HepG2 (cell line): Measurements from ENCODE around the gene LIME1. TPM values are rescaled to one million over a fixed set of nuclear protein-coding genes. Genes with fewer than 3 reads are reported as not detected.

Experiments
- ATAC-seq: fragments of 200-7000 bp; cut with Tn5 transposase; 3 replicates; pipeline ENCODE4 v1.9.1; 2020; ENCODE audit warnings: mild to moderate bottlenecking, moderate library complexity
- BruUV-seq: library from RNA; stranded (reverse); fragments of 400-500 nt; replicated peaks from 2 replicates; lab custom pipeline; 2021; lab: Mats Ljungman, UMichigan
- CTCF ChIA-PET: fragments of 300-600 bp; formaldehyde crosslinking; extraction: SDS; loops from one replicate; lab custom pipeline; 2021; ENCODE audit warnings: low total read pairs, inconsistent platforms, low intra/inter-chr PET ratio; lab: Yijun Ruan, JAX
- POLR2A ChIA-PET: fragments of 350-600 bp; sonication (Branson Sonifier 250); formaldehyde crosslinking; loops from one replicate; lab custom pipeline; 2020; ENCODE audit warnings: antibody characterized with exemption, inconsistent platforms; lab: Yijun Ruan, JAX
- DNase-seq: peaks from one replicate; pipeline ENCODE4 v3.0.0-alpha.2; 2015; ENCODE audit warnings: low spot score
- FAIRE-seq: peaks from 3 replicates; lab custom pipeline; 2011; peaks lifted over from hg19 to GRCh38; lab: Jason Lieb, UNC
- H2AFZ ChIP-seq: one replicate; pipeline ENCODE4 v1.6.1; 2011; ENCODE audit warnings: low read length, inconsistent platforms
- H3K27ac ChIP-seq: fragments of 300-600 bp; 3 replicates; pipeline ENCODE4 v1.8.0; 2011; ENCODE audit warnings: mixed run types, mild to moderate bottlenecking, mixed read lengths, low read length, inconsistent platforms; ENCODE audit not compliant: insufficient read depth; ENCODE audit errors: extremely low read length
- H3K27me3 ChIP-seq, 2 experiments: fragments of 200-600 bp in 1 of 2; 2 replicates in 1 of 2; 3 replicates in 1 of 2; pipeline versions ENCODE4 v1.6.0 to v1.8.0; 2011; ENCODE audit warnings: low read length in 2 of 2, mild to moderate bottlenecking in 2 of 2, moderate library complexity in 2 of 2, inconsistent platforms in 1 of 2; ENCODE audit not compliant: insufficient read depth in 2 of 2, control insufficient read depth in 1 of 2
- H3K36me3 ChIP-seq, 2 experiments: fragments of 200-600 bp in 1 of 2; replicated peaks in 1 of 2; 2 replicates in 1 of 2; 3 replicates in 1 of 2; pipeline versions ENCODE4 v1.5.1 to v1.8.0; 2011; ENCODE audit warnings: low read length in 2 of 2, inconsistent platforms in 1 of 2; ENCODE audit not compliant: insufficient read depth in 2 of 2, control insufficient read depth in 1 of 2
- H3K4me1 ChIP-seq: 2 replicates; pipeline ENCODE4 v1.5.1; 2012; ENCODE audit warnings: low read length, inconsistent platforms; ENCODE audit not compliant: insufficient read depth
- H3K4me2 ChIP-seq: 2 replicates; pipeline ENCODE4 v1.6.0; 2011; ENCODE audit warnings: low read depth, low read length, inconsistent platforms
- H3K4me3 ChIP-seq, 3 experiments: fragments of 200-600 bp in 1 of 3; sonication (generic), shearing (Covaris generic) in 1 of 3; replicated peaks in 1 of 3; 2 replicates each; pipeline ENCODE4 v1.5.1; 2011 to 2016; ENCODE audit warnings: low read length in 3 of 3, inconsistent platforms in 2 of 3, low read depth in 2 of 3, mild to moderate bottlenecking in 2 of 3, control low read depth in 1 of 3, mixed read lengths in 1 of 3; ENCODE audit not compliant: insufficient read depth in 1 of 3
- H3K79me2 ChIP-seq: one replicate; pipeline ENCODE4 v1.6.1; 2011; ENCODE audit warnings: low read length, inconsistent platforms; ENCODE audit not compliant: insufficient read depth
- H3K9ac ChIP-seq: 2 replicates; pipeline ENCODE4 v1.6.0; 2011; ENCODE audit warnings: mild to moderate bottlenecking, low read depth, low read length, inconsistent platforms; ENCODE audit not compliant: insufficient read depth
- H3K9me3 ChIP-seq: 2 replicates; pipeline ENCODE4 v1.5.1; 2012; ENCODE audit warnings: mild to moderate bottlenecking, low read length
- H4K20me1 ChIP-seq: 2 replicates; pipeline ENCODE4 v1.6.0; 2011; ENCODE audit warnings: inconsistent platforms, mild to moderate bottlenecking, low read length, moderate library complexity; ENCODE audit not compliant: insufficient read depth
- CSRNP1 ChIP-seq: sonication (generic); formaldehyde crosslinking; IDR thresholded peaks from 2 replicates; pipeline ENCODE4 v1.8.1; 2023; ENCODE audit warnings: mild to moderate bottlenecking, missing genetic modification reagents
- FOXM1 ChIP-seq: sonication (generic); formaldehyde crosslinking; IDR thresholded peaks from 2 replicates; pipeline ENCODE4 v1.5.0; 2020; ENCODE audit warnings: missing genetic modification reagents
- JDP2 ChIP-seq: sonication (generic); formaldehyde crosslinking; IDR thresholded peaks from 2 replicates; pipeline ENCODE4 v1.8.1; 2022; ENCODE audit warnings: missing genetic modification reagents, borderline replicate concordance
- POLR2AphosphoS2 ChIP-seq: IDR thresholded peaks from 2 replicates; pipeline ENCODE4 v1.6.1; 2011; ENCODE audit warnings: low read depth, low read length, improper control_type of control experiment
- SMC3 ChIP-seq: IDR thresholded peaks from 2 replicates; pipeline ENCODE4 v1.6.1; 2011; ENCODE audit warnings: low read length, improper control_type of control experiment
- ZNF124 ChIP-seq: sonication (generic); formaldehyde crosslinking; IDR thresholded peaks from 2 replicates; pipeline ENCODE4 v1.4.0; 2020; ENCODE audit warnings: missing genetic modification reagents
- WGBS: methylation state at CpG from one replicate; pipeline ENCODE4 v1.1.6; 2017; ENCODE audit warnings: low lambda C conversion rate; 5-methylcytosine and 5-hydroxymethylcytosine counted together
- in situ Hi-C: cut with HindIII; loops from 2 replicates; pipeline ENCODE4 v1.10.0; 2017; ENCODE audit warnings: low pct_unique_long_range_greater_than_20kb; ENCODE audit not compliant: extremely low pct_ligation_motif_present
- intact Hi-C: fragments of 100-400 bp; cut with micrococcal nuclease; formaldehyde crosslinking; loops from one replicate; pipeline ENCODE4 v1.10.0; 2022; ENCODE audit not compliant: unreplicated experiment
- polyA plus RNA-seq, 8 experiments: library from polyadenylated mRNA; depleted of rRNA in 3 of 8; stranded (reverse) in 7 of 8; unstranded in 1 of 8; fragments of >200 nt; fragmentation: Illumina TruSeq in 4 of 8; extraction: Trizol in 4 of 8; gene quantifications; 2 replicates each; pipeline versions ENCODE4 v1.2.1 to v1.2.3, GENCODE V29; 2011 to 2016; ENCODE audit warnings: low read depth in 4 of 8, missing spikeins in 1 of 8, mixed read lengths in 1 of 8; ENCODE audit not compliant: insufficient read depth in 1 of 8
- total RNA-seq, 5 experiments: library from RNA; depleted of rRNA; stranded (reverse); fragments of >200 nt; fragmentation: Illumina TruSeq; extraction: Trizol; gene quantifications; 2 replicates each; pipeline ENCODE4 v1.2.3, GENCODE V29; 2016; ENCODE audit warnings: low read depth in 1 of 5
- TF ChIP-seq, protein P1 (sequence below): sonication (generic); IDR thresholded peaks from 2 replicates; pipeline ENCODE4 v1.6.1; 2016; ENCODE audit warnings: low read depth, borderline replicate concordance

Gene LIME1
- total and polyA plus RNA-seq, 2 of the 13 experiments (the other 11 are each of a cell fraction or from before 2014, with no cell fraction given) = 13.0 to 61.5 TPM

GRCh38 chr20:63783970-63784369 is 47.5 kb downstream of the LIME1 start:
- FAIRE-seq = no peak

More at GRCh38 chr20:63783970-63784369, 47.5 kb downstream of the LIME1 start:
- WGBS = 65% methylated on average over 16 of the region's 16 CpGs
- Histone ChIP-seq H3K4me2 (no peak overlapping the region), H3K27ac (no peak overlapping the region), H3K36me3 (no peaks in the 10 kb centered on the region), H3K79me2 (no peaks in the 10 kb centered on the region), H3K9me3 (no peaks in the 10 kb centered on the region), H2AFZ (no peak overlapping the region), H3K27me3 (no peaks in the 10 kb centered on the region), H4K20me1 (no peaks in the 10 kb centered on the region), H3K4me3 (no peak overlapping the region), H3K9ac (no peak overlapping the region), H3K4me1 (peaks cover 18% of the 10 kb centered on the region)
- in situ Hi-C loops (loop anchor here (10.0 kb wide), 1 partner anchor 79 kb away; the partner anchor contains the start of genes ARFRP1 and ZGPAT), intact Hi-C loops (loop anchor here (2.0 kb wide), 1 partner anchor 43 kb away; no protein-coding TSS in a partner anchor)
- ChIA-PET POLR2A (interaction anchor here (1.6 kb wide), 1 partner anchor 82 kb away, joined by 11 read pairs; the partner anchor contains the start of gene TPD52L2), CTCF (no interaction called here)
- ATAC-seq (no peak), DNase-seq (no peak)
- TF ChIP-seq ZNF124 (CRISPR knock-in tag) (no peak), POLR2AphosphoS2 (no peak), FOXM1 (no peak), JDP2 (CRISPR knock-in tag) (no peak), SMC3 (no peak), CSRNP1 (no peak)
- TF ChIP-seq, protein P1, sequence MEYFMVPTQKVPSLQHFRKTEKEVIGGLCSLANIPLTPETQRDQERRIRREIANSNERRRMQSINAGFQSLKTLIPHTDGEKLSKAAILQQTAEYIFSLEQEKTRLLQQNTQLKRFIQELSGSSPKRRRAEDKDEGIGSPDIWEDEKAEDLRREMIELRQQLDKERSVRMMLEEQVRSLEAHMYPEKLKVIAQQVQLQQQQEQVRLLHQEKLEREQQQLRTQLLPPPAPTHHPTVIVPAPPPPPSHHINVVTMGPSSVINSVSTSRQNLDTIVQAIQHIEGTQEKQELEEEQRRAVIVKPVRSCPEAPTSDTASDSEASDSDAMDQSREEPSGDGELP = no peak
- no TSS peak for BruUV-seq
